ENCODE results near the gene PIGA.
"Not testable (repeated sequence)": the region's sequence is repeated elsewhere in the genome, so short reads cannot be mapped to it uniquely, and the experiment has no call there.

PIGA gene

DNA sequence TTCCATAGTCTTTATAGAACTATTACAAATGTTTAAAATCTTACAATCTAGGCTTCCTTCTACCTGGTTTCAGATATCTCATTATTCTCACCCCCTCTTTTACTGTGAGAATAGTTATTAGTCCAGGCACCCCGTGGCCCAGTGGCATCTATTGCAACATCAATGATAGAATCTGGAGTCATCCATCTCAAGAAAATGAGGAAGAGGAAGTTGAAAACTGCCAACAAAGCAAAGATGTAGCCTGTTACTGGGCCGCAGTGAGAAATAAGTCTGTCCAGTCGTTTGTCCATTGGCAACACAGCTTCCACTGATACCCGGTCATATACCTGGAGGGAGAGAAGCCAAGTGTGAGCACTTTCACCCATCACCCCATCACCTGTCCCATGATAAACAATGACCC lies 13.9 kb downstream of the PIGA start:
- DNase-seq (ENCODE audit: low read depth) = no peak

DNA sequence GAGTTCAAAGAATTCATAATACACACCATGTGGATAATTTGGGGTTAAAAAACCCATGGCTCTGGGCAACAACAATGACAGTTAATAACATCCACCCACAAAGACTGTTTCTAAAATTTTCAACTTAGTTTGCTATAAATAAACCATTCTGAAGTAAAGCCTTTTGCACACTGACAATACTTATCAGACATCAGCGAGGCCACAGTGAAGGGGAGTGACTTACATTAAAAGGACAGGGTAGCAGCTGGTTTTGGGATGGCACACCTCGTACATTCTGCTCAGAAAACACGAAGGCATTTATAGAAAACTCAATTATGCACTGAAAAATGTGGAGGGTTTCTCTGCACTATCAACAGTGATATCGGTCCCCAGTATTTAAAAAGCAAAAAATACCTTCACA lies 15.0 kb downstream of the PIGA start:
- DNase-seq (ENCODE audit: low read depth) = no peak

DNA sequence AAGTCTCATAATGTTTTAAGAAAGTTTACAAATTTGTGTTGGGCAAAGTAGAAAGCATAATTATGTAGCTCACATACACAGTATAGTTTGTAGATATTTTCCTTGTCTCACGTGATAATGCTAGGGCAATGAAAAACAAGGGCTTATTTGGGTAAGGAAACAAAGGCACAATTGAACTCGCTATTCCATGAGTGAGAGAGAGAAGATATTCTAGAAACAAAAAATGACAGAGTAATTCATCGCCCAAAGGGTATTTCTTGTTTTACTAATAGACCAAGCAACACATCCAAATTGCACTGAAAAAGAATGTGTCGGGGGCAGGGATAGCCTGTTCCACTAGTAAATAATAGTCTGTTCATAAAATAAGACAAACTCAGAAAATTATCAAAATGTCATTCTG lies 16.2 kb downstream of the PIGA start:
- no peak for DNase-seq (ENCODE audit: low read depth)

DNA sequence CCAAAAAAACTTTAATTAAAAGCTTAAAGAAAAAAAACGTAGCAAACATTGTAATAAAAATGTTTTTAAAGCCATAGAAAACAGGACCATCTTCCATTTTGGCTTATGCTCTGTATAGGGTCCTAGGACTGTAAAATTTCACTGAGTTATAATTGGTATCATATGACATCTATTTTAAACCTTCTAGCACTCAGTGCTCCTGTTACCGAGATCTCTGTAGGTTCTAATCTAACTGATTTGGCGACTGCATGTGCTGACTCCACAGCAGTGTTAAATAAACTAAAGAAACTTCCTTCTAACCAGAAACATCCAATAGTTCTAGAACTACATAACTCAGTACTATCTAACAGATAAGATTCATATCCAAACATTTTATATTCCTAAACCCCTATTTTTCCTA lies 19.8 kb downstream of the PIGA start, which contains the start of gene ASB11:
TSS of gene ASB11 (minus strand) at position 132 of the 400 bp plus-strand sequence. CDS start at position 97, 35 bp downstream.
- no peak for DNase-seq (ENCODE audit: low read depth)

DNA sequence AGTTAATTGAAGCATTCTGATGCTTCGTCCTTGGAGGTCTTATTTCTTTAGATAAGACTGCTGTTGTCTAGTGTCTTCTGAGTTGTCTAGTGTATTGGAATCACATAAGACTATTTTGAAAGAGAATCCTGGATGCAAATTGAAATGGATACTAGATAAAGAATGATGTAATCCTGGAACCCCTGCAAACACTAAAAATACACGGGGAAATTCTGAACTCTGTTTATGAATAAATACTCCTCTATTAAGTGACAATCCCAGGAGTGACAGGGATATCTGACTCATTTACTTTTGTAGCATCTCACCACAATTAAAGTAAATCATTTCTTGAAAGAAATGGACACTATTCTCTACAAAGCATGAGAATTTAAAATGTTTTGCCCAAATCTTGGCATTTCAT lies 20.9 kb downstream of the PIGA start:
- DNase-seq (ENCODE audit: low read depth) = no peak

DNA sequence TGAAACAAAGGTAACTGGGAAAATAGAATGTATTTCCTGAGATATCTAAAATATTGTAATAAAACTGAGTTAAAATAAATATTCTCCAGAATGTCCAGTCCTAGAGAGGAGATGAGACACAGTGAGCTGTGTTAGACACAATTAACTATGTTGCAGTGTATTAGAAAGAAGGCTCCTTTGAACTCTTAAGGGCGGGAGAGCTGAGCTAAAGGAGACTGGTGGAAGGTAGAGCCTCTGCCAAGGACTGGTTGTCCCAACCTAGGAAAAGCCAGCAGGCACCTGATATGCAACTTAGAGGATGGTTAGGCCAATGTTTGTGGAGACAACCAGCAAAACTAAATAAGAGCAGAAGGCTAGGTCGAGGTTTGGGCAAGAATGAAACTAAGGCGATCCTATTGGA lies 24.2 kb downstream of the PIGA start:
- no peak for DNase-seq (ENCODE audit: low read depth)

DNA sequence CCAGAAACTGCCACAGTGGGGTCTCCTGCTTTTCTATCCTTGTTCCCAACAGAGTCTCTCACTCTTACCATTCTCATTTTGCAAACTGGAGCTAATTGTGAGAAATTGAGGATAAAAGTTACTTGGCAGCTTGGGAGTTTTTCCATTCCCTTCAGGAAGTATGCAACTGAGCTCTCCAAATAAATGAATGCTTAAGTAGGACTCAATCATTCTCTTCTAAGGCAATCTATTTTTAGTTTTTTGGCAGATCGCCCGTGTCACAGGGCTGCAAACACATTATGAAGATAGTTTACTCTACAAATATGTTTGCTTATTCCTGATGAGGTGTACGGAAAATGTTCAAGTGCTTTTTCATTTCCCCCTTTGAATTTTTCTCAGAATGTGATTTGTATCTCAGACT lies 25.2 kb downstream of the PIGA start:
- no peak for DNase-seq (ENCODE audit: low read depth)

DNA sequence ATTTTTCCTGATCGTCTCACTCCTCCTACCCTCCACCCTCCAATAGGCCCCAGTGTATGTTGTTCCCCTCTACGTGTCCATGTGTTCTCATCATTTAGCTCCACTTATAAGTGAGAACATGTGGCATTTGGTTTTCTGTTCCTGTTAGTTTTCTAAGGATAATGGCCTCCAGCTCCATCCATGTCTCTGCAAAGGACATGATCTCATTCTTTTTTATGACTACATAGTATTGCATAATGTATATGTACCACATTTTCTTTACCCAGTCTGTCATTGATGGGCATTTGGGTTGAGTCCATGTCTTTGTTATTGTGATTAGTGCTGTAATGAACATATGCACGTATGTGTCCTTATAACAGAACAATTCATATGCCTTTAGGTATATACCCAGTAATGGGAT lies 29.4 kb downstream of the PIGA start:
- DNase-seq (ENCODE audit: low read depth) = not testable (repeated sequence)

DNA sequence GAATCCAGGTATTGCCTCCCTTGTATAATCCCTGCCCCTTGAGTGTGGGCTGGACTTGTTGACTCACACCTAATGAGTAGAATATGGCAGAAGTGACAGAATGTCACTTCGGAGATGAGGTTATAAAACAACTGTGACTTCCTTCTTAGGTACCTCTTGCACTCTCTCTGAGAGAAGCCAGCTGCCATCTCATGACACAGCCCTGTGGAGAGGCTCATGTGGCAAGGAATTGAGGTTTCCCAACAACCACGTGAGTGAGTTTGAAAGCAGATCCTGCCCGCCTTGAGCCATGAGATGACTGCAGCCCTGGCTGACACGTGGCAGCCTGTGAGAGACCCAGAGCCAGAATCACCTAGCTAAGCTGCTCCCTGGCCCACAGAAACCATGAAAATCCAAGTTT lies 33.4 kb downstream of the PIGA start:
- DNase-seq (ENCODE audit: low read depth) = no peak

DNA sequence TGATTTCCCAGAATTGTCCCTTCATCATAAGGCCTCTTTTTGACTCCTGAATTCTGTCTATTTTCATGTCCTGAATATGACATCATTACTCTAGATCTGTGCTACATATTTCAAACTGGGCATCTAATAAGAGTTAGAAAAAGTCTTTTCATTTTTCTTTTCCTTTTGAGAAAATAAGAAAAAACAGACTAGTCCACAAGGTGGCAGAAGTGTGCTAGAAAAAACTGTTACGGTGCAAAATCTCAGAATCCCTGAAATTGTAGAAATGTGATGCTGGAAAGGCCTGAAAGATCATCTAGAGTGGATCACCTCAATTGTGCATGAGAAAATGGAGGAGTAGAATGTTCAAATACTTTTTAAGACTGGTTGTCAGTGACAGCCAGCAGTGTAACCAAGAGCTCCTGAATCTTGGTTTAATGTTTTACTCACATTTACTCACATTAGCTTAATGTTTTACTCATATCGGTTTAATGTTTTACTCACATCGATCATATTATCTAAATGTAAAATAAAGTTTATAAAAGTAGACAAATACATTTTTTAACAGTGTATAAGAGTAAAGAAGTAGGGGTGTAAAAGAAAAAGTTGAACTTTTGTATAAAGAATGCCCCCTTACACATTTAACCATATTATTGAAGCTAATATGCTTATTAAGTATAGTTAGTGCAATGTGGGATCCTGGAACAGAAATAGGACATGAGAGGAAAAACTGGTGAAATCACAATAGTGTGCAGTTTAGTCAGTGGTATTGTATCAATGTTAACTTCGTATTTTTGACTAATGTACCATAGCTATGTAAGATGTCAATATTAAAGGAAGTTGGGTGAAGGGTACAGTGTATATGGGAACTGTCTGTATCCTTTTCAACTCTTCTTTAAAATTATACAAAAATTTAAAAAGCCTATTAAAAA lies 35.1 kb downstream of the PIGA start:
- no peak for DNase-seq (ENCODE audit: low read depth)

DNA sequence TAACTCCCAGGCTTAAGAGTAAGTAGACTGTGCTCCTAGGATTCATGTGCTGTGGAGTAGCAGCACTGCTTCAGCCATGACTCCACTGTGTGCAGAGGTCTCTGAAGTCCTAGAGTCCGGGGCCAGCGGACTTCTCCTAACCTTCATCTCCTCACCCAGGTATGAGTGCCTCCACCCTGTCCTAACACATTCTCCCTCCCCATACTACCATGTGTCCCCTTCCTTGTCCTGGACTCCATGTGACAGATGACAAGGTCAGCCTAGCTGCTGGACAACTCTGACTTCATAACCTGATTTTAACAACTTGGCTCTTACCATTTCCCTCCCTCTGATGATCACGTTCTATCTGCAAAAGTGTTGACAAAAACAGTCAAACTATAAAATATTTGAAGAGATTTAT lies 36.5 kb downstream of the PIGA start:
- DNase-seq (ENCODE audit: low read depth) = no peak

DNA sequence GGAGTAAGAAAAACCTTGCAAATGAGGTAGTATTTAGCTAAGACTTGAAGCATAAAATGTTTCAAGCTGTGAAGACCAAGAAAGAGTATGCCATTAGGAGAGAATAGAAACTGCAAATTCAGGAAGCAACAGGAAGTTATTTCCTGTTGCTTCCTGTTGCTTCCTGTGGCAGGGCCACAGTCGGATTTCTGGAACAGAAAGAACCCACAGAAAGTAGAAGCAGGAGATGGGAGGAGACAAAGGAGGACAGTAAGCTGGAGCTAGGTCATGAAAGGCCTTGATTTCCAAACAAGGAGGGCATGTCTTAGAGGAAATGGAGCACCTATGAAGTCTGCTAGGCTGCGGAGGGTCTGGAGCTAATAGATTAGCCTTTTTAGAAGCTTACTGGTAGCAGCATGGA lies 37.1 kb downstream of the PIGA start:
- DNase-seq (ENCODE audit: low read depth) = no peak

DNA sequence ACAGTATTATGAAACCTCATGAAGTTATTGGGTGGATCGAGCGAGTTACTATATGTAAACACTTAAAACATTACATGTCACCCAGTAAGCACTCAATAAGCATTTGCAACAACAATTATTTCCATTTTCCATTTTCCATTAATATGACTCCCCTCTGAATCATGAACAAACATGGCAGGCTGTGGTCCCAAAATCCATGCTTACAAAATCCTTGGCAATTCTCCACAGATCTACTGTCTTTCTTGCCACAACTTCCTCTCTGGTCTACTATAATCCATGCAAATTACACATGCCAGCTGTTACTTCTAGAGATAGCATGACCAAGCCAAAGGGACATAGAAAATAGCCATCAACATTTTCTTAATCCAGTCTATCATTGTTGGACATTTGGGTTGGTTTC lies 41.9 kb downstream of the PIGA start:
- DNase-seq (ENCODE audit: low read depth) = no peak

DNA sequence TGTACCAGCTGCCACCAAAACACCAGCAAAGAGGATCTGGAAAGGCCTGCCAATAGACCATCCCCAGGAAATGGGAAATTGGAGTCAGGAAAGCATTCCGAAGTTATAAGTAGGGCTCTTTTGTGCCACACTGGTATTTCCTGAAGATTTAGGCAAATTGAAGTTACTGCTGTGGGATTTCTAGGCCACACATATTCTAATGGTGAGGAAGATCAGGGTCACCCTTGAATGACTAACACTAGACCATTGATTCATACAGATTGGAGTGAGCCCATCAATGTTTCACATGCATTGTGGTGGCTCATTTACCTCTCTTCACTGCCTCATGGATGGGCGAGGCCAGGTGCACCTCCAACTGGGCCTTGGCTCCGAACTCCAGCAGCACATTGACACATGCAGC lies 42.5 kb downstream of the PIGA start:
- no peak for DNase-seq (ENCODE audit: low read depth)

DNA sequence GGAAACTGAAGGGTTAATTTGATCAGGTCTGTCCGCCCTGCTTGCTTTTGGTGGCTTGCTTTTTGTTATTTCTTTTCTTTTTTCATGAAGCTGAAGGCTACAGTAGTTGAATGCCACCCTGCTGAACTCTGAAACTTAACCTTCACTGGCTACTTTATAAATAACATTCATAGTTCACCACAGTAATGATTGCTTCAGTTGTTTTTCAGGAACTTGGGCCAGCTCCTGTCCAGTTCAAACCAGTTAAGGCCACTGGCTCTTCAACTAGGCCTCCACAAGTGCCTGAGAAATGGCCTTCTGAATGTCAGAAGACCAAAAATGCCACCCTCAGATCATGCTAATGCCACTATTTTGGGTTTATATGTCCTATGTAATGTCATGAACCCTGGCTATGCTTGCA lies 57.7 kb downstream of the PIGA start:
- no peak for DNase-seq (ENCODE audit: low read depth)

DNA sequence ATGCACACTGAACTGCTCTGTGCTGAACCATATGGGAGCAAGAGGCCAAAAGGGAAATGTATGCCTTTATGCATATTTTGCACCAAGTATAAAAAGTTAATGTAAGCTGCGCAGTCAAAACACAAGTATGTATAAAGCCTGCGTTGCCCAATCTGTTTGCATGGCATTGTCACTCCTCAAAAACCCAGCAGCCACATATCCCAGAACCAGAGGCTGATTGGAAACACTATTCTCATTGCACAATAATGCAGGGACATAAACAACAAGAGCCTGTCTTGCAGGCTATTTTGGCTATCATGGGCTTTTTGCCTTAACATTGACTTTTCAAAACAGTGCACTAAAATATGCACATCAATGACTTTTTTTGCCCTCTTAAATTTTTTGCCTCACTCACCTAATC lies 60.4 kb downstream of the PIGA start:
- no peak for DNase-seq (ENCODE audit: low read depth)

DNA sequence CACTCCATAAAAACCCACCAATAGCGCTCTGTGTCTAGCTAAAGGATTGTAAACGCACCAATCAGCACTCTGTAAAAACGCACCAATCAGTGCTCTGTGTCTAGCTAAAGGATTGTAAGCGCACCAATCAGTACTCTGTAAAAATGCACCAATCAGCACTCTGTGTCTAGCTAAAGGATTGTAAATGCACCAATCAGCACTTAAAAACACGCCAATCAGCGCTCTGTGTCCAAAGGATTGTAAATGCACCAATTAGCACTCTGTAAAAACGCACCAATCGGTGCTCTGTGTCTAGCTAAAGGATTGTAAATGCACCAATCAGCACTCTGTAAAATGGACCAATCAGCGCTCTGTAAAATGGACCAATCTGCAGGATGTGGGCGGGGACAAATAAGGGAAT lies 62.0 kb downstream of the PIGA start:
- not testable (repeated sequence) for DNase-seq (ENCODE audit: low read depth)

DNA sequence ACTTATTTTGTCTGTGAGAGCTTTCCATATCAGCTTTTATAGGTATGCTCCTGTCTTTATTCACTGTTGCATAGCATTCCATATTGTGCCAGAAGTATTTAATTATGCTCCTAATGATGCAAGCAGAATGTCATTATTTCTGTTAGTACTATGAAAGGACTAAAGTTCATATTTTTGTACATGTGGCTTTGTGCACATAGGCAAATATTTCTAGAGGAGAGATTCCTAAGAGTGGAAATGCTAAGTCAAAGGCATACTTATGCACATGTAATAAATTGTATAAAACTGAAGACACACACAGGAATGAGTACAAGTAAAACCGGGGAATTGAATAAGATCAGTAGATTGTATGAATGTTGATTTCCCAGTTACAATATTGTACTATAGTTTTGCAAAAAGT lies 63.6 kb downstream of the PIGA start:
- DNase-seq (ENCODE audit: low read depth) = no peak

DNA sequence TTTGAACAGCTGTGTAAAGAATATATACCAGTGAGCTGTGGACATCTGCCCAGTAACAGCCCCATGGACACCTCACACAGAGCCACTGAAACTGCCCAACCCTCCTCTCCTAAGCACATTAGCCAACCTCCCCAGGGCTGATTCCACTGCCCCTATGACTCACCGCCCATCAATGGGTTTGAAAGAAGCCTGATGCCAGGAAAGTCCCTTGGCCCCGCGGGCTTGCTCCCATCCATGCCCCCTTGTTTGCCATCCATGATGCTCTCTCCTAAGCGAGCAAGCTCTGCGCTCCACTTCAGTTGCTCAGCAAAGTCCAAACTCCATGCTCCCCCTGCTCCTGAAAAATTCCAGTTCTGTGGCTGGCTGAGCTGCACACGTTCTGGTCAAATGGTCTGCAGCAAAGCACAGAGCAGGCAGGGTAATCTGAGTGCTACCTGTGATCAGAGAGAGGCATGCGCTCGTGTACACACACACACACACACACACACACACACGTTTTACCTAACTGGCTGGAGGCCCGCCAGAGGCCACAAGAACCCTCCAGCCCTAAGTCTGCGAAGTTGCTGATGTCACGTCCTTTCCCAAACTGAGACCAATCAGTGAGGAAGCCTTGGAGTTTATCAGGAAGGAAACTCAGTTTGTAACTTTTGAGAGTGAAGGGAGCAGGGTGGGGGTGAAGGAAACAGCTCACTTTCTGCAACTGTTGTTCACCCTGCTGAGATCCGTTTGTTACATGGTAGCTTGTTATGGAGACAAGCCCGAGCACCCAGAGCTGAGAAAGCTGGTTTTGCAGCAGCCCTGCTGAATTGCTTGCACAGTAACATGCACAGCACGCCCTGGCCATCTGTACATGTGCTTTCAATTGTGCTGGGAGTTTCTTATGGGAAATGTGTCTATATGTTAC lies 65.5 kb downstream of the PIGA start, which contains the start of gene ASB9:
TSS of gene ASB9 (minus strand) at position 466 of the 904 bp plus-strand sequence. CDS start at position 257, 209 bp downstream.
- DNase-seq (ENCODE audit: low read depth) = no peak

Data from stimulated activated CD8-positive, alpha-beta memory T cell treated with anti-CD3 and anti-CD28 coated beads, Interleukin-12 subunit alpha, Interleukin-12 subunit beta, amount 100 ng/mL, for 1 hour (primary cell).